Femur (tissue), 1 donor: ENCODE results near the gene MPZL3.

ENCODE experiments used
- DNase-seq: peaks from one replicate; pipeline ENCODE4 v3.0.0-alpha.2; 2017

MPZL3 gene

DNA sequence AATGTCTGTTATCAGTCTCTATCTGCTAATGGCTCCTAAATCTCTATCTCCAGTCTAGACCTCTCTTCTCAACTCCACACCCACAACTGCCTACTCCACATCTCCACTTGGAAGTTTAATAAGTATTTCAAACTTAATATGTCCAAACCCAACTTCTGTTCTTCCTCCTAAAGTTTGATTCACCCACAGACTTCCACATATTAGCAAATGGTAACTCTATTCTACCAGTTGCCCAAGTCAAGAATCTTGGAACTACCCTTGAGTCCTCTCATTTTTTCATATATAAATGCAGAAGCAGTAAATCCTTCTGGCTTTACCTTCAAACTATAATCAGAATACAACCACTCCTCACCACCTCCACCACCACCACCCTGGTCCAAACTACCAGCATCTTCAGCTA lies 20.7 kb downstream of the MPZL3 start:
- DNase-seq: no peak

DNA sequence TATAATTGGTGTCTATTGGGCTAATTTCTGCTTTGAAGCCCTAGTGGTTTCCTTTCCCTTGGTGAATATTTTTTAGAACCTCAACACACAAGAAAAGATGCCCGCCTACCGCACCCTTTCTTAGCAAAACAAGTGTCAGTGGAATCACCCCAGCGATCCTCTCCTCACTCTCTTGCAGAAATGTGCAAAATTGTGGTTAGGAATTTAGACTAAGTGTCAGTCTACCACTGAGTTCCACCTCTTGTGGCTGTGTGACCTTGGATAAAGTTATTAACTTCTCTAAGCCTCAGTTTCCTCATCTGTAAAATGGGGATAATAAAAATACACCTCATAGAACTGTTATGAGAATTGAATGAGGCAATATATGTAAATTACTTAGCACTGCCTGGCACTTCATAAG lies 22.1 kb downstream of the MPZL3 start:
- no peak for DNase-seq

DNA sequence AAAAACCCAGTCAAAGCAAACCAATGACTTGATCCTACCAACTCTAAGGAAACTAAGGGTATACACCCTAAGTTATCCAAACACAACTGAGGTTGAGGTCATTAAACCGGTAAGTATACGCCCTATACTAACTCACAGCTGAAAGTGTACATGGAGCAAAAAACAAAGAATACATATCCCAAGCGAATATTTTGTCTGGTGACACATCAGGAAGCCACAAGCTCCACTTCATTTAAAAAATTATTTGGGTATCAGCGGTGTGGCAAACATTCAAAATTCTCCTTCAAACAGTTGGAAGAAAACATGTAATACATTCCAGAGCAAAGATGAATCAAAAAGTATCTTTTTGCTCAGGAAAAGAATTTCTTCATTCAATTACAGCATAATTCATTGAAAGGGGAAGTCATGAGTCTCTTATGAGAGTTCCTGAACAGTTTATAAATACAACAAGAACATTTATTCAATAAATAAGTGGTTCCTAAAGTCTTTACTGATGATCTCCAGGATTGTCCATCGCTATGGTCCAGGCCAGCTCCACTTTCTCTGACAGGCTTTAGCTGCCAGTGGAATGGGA lies 22.8 kb downstream of the MPZL3 start:
- DNase-seq: no peak

DNA sequence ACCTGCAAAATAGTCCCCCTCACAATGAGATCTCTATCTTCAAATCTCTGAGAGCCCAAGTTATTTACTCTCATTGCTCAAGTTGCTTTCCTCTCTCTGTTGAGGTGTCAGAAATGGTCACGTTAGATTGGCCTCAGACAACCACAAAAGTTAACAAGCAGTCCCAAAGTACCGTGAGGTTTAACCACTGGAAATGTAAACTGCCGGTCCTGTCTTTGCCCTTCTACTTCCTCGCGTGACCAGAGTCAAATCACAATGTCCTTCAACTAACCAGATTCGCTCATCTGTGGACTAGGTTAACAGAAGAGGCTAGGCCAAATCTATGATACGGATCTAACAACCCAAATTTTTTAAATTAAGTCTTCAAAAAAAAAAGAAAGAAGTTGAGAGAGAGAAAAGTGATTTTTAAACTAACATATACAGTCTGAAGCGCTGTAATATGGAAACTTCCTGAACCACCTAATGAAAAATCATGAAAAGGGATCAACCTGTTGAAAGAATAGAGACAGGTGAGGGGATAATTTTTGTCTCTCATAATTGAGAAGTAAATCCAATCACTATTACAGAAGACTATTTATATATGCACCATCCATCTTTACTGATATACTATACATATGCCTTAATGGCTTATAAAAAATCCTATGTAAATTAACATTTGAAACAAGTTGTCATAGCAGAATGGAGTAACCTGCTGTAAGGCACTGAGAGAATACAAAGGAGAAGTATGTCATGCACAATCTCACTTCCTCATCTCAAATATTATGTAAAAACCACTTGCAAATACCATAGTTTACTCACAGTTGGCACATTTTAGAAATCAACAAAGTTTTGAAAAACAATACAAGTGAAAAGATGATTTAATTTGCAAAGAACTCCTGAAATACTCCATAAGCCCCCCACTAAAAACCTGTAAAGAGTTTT lies 24.0 kb downstream of the MPZL3 start:
- no peak for DNase-seq

DNA sequence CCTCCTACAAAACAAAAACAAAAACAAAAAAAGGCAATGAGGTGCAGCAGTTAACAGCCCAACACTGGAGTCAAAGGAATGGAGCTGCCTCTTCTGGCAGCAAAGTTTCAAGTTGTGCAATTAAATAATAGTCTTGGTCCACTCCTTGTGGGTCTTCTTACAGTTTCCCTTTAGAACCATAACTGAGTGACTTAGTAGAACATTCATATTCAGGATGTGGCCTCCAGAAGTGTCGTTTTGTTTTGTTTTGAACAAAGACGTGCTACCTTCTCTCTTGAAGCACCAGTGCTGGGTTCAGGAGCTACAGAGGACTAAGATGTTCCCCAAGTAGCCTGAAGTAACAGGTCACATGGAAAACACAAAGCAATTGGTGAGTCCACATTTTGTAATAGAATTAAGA lies 25.4 kb downstream of the MPZL3 start:
- no peak for DNase-seq

DNA sequence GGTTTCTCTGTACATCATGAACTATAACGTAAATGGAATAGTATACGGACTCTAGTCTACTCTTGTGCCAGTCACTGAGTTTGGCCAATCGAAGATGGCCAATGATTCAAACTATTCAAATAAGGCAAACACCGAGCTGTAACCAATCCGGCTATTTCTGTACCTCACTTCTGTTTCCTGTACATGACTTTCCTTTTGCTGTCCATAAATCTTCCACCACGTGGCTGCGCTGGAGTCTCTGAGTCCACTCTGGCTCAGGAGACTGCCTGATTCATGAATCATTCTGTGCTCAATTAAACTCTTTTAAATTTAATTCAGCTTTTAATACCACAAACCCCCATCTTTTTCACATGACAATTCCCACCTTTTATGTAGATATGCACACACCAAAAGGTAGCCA lies 25.9 kb downstream of the MPZL3 start:
- DNase-seq: peak; percentile 28

DNA sequence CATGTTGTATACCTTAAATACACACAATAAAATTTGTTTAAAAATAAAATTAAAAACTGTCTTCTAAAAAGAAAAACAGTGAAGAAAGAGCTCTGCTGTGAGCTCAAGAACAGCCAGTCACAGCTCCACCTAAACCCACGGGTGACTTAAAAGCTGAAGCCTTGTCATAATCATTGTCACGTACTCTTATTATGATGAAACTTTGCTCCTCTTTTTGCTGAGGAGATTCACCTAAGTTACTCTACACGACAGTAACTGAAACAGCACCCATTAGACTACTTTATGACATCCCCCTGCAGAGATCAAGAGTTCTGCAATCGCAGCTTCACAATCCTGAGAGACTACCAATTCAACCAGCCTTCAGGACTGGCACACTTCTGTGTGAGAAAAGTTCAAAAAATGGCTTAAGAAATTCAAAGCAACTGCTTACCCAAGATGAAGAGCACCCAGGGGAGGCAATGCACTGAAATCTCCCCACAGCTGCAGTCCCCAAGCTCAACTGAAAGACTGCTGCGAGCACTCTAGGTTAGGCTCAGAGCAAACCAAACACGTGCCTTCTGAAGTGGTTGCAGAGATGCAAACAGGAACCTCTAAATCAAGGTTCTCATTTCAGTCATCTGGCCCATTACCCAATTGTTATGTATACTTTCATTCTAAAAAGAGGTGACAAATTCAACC lies 27.5 kb downstream of the MPZL3 start, which contains the start of gene JAML:
JAML (minus strand) TSS at position 501 of the 678 bp plus-strand sequence. CDS start 10,145 bp downstream, outside the sequence.
- peak; percentile 28 for DNase-seq

DNA sequence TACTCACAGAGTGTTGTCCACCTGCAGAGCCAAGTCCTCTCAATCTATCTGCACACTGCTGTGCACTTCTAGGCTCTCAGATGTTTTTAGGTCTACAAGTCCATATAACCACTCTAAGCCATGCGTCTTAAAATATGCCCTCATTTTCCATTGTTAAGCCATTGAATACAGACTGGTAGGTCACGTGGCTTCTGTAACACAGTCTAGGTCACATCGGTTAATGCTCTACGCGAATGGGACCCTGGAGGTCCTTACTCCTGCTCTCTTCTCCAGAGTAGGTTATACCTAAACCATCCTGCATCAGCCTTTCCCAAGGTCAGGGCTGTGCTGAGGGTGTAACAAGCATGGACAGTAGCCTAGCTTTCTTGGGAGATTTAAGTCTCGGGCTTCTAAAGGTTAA lies 28.2 kb downstream of the MPZL3 start:
- DNase-seq: no peak

DNA sequence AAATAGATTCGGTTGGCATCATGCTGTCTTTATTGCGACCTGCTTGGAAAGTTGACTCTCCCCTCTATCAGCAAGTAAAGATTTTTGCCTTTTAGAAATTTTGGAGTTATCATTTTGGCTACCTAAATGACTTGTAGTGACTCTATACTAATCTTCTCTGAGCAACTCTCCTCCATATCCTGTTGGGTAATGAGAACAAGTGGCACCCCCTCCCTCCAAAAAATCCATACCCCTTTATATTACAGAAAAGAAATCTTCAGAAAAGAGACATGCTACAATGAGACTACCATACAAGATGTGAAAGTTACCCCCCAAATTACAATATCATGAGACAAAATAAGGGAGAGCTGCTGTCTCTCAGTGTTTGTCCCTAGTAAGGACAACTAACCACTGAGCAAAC lies 28.6 kb downstream of the MPZL3 start:
- no peak for DNase-seq

DNA sequence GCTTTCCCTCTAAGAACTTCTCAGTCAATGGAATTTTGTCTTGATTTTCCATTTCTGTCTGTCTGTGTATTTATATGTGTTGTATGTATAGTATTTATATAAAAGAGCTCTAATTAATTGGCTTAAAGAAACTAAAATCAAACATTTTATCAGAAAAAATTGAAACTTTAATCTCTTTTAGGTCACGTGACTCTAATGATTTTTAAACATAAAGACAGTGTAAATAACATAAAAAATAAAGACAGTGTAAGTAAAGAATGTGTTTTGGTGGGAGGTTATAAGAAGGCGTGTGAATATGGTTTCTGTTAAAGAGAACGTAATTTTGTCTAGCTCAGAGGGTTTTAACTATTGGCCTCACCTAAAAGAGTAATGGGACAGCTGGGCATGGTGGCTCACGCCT lies 29.7 kb downstream of the MPZL3 start:
- no peak for DNase-seq

DNA sequence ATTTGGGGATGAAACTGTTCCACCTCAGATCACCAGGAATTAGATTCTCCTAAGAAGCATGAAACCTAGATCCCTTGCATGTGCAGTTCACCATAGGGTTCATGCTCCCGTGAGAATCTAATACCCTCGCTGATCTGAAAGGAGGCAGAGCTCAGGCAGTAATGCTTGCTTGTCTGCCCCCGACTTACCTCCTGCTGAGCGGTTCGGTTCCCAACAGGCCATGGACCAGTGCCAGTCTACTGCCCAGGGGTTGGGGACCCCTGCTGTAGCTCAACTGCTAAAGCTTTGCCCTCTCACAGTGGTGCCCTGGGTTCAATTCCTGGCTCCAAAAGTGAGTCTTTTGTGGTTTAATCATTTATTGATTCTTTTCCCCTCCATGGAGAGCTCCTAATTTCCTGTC lies 30.7 kb downstream of the MPZL3 start:
- DNase-seq: no peak

DNA sequence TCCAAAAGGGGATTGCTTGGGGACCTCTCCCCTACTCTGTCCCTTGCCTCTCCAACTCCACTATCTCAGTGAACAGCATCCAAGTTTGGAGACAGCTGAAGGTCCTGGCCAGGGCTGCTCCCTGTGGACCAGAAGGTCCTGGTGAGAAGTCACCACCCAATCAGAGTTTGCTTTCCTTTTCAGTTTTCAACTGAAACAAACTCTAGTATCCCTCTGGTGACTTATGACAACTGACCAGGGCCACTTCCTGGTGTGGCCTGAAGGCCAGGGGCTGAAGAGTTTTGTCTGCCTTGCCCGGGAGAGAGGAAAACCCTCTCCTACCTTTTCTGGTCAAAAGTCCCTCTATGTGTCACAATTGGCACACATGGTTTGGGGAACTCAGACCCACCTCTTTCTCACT lies 32.4 kb downstream of the MPZL3 start:
- no peak for DNase-seq

DNA sequence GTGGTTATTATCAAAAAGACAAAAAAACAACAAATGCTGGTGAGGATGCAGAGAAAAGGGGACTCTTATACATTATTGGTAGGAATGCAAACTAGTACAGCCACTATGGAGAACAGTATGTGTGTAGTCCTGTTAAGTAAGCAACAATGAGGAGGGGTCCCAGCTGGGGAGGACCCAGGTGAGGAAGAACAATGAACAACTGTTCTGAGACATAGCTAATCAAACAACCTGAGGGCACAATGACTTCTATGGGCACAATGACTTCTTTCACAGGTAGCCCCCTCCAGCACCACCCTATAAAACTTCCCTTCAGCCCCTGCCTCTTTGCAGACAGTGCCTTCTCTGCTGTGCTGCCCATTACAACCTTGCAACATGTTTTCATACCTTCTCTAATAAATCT lies 32.9 kb downstream of the MPZL3 start:
- no peak for DNase-seq

DNA sequence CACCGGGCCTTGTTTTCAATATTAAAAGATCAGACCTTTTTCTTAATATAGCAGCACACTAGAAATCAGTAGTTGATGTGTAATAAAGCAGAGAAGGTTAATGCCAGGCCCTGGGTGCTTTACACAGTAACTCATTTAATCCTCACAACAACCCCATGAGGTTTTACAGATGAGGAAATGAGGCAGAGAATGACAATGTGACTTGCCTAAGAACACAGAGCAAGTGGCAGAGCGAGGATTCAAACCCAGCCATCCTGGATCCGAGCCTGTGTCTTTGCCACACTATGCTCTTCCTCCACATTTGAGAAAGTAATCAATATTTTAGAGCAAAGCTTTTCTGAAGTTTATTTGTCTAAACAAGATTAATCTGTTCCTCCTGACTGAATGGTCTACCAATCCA lies 34.6 kb downstream of the MPZL3 start:
- DNase-seq: no peak

DNA sequence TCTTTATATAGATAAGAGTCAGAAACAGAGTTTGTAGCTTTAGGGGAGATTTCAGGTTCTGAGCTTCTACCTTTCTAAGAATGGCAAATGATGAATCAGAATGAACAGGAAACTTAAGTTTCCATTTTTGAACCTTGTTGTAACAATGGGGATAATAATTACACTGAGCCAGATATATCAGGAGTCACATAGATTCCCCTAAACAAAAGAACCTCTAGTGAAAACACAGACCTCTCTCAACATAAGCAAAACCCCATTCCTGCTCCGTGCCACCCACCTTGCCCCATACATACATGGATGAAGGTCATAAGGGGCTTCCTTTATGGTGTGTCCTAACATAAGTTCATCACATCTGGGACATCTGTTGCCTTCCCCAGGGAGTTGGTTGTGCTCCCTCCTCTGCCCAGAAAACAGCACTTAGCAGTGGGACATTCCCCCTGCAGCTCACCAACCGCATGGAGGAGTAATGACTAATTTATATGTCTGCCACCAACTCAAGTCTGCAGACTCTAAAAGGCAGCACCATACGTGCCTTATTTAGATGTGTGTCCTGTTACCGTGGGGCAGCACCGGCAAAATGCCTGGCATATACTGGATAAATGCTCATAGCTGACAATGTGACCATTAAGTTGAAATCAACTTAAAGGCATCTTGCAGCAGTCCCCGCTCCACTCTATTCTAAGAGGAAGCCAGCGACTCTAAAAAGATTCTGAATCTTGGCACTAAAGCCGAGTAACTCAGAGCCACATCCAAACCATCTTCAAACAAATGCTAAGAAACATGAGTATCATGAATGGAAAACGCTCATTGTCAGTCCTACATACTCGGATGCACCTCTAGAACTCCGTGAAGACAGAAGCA lies 35.3 kb downstream of the MPZL3 start:
- no peak for DNase-seq

DNA sequence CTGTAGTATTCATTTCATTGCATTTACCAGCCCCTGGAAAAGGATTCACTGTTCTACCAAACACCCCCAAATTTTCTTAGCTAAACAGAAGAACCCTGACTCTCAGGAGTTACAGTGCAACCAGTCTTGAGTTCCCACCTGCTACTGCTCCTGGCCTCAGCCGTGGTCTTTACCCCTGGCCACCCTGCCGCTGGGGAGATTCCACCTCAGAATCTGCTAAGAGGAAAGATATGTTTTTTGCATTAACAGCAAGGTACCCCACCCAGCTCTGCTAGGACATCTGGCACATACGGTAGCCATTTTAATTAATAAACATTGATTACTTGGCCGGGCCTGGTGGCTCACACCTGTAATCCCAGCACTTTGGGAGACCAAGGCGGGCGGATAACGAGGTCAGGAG lies 36.4 kb downstream of the MPZL3 start:
- DNase-seq: no peak

DNA sequence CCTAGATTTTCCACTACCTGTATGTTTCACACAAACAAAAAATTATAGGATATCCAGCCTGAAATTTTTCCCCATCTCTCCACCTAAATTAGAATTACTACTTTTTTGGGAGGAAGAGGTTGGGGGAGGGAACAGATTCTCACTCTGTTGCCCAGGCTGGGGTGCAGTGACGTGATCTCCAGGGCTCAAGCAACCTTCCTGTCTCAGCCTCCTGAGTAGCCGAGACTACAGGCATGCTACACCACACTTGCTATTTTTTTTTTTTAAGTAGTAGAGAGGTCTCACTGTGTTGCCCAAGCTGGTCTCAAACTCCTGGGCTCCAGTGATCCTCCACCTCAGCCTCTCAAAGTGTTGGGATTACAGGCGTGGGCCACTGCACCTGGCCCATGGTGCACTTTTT lies 36.9 kb downstream of the MPZL3 start:
- no peak for DNase-seq

DNA sequence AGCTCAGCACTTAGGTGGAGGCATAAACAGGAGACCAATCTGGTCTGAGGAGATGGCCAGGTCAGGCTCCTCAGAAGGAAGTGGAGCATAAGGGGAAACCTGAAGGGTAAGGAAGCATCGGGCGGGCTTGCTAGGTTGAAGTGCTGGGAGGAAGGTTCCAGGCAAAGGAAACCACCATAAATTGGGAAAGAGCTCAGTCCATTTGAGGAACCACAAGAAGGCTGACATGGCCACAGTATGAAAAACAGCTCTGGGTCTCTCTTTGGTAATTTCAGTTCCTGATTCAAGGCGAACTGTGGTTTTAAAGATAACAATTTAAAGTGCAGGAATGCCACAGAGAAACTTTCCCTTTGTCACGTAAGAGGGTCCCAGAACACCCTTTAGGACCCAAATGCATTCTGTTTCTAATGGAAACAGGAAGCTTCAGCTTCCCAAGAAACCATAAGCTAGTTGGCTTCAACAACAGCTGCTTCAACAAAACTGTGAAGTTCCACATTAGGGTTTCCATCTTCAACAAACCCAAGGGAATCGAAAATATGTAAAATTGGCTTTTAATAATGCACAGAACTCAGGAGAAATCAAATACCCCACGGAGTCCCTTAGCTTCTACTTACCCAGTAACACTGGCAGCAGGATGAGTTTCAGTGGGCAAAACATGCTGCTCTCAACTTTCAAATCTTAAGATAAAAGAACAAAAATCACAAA lies 37.8 kb downstream of the MPZL3 start:
- no peak for DNase-seq

DNA sequence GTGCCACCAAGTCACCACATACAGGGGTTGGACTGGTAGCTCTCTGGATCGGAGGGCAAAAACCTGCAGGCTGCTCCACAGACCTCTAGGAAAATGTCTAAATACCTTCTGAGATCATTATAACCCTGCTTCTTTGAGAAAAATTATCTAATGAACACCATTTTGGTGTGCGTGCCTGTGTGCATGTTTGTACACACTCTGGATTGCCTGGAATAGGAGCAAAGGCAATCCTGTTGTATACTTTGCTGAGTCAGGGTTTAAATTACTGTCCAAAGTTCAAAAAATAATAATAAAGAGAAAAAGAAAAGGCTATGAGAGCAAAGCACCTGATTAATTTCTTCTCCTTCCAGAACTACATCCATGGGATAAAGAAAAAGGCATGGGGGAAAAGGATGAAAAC lies 38.4 kb downstream of the MPZL3 start:
- DNase-seq: no peak

DNA sequence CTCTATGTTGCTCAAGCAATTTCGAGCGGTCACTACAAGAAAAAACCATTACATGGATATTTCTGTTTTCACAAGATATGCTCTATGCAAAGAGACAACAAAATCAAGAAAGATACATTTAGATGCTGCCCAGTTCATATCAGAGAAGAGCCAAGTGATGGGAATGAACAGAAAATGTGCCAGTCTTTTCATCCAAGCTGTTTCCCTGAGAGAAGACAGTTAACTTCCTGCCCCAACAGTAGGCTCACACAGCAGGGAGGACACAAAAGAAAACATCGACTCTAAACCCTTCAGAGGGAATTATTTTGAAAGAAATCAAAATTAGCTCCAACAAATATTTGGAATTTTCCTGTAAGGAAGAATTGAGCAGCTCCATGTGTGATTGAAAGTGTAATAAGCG lies 39.0 kb downstream of the MPZL3 start:
- DNase-seq: no peak

DNA sequence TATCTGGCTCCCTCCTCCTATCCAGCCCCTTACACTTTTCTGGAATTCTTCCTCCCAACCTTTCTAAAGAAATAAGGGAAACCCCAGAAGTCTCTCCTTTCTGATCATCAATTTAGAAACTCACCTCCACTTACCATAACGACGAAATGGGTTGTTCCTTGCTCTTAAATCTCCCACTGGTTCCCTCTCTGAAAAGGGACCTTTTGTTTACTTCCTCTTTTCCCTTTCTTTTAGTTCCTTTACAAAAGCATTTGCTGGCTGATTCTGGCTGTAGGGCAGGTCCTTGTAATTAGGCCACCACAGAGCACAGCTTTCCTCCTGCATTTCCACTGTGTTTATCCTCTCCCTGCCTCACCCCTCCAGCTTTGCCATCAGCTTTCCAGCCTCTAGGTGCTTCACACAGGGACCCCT lies 39.4 kb downstream of the MPZL3 start:
- DNase-seq: no peak

DNA sequence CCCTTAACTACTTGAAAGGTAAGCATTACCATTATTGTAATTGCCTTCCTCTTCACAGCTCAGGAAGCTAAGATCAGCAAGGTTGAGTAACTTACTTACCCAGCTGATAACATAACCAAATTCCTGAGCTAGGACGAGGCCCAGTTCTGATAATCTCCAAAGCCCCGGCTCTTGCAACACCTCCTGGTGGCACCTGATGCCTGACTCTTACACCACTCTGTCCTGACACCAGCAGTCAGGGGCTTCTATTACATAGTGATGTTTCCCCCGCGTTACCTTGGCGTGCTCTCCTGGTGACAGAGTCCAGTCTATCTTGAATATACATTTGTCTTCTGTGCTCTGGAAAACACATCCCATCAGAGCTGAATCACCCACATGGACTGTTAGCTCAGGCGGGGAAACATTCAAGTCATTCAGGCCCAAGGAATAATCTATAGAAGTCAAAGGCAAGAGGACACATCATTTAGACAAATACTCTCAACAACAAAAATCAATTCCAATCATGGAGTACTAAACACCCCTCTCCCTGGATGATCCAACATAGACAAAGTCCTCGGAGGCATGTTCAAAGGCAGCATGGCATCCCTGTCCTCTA lies 39.9 kb downstream of the MPZL3 start:
- no peak for DNase-seq
